IPS-NIHi11 (cell line): ENCODE results near the gene CCDC88C.

ENCODE experiments used
- DNase-seq: peaks from one replicate; pipeline ENCODE4 v3.0.0; 2012; ENCODE audit warnings: mixed read lengths, low spot score

The CCDC88C gene

DNA sequence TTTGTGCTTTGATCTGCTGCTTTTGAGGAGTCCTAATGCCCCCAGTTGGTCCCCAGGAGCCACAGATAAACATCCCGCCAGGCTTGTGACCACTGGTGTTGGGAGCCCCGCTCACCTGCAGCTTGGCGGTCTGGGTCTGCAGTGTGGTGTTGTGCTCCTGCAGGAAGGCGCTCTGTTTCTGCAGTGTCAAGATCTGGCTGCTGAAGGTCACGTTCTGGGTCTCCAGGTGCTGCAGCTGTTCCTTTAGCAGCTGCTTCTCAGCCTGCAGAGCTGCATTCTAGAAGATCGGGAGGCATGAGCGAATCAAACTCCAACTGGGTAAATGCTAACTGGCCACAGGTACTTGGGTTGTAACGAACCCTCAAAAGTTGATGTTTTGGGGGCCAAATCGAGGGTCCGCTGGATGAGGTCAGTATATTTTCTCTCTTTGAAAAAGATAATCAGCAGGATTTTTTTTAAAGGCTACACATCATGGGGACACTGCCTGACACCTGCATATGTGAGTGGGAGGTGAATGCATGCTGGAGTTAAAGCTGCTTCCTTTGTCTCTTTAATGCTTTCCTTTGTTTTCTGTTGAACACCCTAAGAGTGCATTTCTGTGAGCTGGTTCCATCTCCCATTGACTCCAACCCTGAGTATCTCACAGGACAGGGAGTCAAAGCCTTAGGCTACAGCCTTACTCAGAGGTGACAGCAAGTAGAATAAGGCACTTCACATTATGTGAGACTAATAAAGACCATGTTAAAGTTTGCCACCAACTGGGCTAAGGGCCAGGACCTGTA, 111.8 kb downstream of the CCDC88C start:
- peak; percentile 42 for DNase-seq

DNA sequence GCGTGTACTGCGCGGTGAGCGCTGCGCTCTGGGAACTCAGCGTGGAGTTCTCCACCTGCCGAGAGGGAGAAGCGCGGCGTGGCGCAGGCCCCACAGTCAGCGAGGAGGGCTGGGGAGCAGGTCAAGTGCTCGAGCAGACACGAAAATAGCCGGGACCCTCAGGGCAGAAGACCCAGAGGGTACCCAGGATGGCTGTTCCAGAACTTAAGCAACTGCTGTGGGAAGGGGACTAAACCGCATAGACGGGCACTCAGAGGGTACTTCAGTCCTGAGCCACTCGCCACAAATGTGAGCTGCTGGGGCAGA, 113.7 kb downstream of the CCDC88C start:
- no peak for DNase-seq

DNA sequence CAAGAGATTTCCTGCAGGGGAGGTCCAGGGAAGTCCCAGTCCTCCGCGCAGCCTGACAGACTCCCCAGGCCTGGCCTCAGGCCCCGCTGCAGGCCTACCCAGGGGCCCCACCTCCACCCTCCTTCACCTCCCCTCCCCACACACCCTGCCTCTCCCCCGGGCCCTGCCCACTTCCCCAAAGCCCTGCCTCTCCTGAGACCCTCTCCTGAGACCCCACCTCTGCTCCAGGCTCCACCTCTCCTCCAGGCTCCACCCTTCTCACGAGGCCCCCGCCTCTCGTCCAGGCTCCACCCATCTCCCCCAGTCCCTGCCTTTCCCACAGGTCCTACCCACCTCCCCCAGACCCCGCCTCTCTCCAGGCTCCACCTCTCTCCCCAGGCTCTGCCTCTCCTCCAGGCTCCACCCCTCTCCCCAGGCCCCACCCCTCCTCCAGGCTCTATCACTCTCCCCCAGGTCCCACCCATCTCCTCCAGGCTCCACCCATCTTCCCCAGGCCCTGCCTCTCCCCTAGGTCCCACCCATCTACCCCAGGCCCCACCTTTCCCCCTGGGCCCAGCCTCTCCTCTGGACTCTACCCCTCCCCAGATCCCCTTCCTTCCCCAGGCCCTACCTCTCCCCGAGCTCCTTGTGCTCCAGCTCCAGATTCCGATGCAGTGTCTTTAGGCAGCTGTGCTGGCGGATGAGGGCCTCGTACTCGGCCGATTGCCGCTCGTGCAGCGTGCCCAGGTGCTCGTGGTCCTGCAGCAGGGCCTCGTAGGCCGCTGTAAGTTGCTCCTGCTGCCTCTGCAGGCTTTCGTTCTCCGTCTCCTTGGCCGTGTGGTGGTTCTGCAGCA, 114.3 kb downstream of the CCDC88C start:
- DNase-seq, result peak; percentile 96

DNA sequence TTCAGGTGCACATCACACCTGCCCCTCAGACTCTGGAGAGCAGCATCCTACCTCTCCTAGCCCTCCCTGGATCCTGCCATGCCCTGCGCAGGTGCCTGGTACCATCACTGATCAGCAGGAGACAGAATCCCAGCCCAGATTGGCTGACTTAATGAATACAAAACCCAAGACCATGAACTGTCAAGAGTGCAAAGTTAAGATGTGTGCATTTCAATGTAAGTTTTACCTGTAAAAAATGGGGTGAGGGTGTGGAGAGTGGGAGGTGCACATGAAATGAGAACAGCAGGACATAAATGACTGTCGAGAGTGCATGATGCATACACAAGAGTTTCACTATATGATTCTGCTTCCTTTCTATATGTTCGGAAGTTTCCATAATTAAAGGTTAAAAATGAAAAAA, 115.2 kb downstream of the CCDC88C start:
- DNase-seq, result no peak

DNA sequence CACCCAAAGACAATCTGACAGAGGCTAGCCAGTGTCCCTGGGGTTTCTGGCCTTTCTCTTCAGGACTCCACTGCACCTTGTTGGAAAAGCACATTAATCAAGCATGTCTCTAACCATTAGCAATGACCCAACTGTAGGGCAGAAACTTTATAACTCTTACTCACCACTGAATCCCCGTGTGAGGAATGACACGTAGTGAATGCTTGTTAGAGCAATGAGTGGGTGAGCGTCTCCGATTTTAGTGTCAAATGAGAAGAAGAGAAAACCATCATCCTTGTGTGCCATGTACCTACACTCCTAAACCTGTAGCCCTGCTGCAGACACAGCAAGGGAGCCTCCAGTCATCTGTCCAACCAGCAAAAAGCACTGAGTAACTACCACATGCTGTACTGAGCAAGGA, 116.7 kb downstream of the CCDC88C start:
- DNase-seq, result no peak

DNA sequence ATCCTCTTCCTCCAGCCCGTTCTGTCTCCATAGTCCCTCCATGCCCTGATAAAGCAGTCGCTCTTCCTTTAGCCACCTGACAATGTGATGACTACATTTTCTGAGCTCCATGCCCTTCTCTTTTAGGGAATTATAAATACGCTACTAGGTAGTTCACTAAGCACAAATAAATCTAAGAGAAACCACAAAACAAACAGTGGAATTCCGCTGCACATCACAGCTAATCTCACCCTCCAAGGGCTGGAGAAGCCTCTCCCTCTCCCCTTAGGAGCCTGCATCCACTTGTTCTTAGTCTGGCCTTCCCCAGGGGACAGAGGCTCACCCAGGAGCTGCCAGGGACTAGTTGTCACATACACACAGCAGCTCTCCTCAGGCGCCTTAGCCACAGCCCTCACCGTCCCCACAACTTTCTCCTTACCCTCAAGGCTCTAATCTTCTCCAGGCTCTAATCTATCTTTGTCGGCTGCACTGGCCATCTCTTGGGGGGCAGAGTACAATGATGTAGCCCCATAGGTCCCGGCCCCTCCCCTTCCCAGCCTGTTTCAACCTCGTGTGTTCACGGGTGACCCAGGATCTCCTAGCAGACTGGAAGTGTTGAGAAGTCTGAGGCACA, 117.2 kb downstream of the CCDC88C start:
- no peak for DNase-seq

DNA sequence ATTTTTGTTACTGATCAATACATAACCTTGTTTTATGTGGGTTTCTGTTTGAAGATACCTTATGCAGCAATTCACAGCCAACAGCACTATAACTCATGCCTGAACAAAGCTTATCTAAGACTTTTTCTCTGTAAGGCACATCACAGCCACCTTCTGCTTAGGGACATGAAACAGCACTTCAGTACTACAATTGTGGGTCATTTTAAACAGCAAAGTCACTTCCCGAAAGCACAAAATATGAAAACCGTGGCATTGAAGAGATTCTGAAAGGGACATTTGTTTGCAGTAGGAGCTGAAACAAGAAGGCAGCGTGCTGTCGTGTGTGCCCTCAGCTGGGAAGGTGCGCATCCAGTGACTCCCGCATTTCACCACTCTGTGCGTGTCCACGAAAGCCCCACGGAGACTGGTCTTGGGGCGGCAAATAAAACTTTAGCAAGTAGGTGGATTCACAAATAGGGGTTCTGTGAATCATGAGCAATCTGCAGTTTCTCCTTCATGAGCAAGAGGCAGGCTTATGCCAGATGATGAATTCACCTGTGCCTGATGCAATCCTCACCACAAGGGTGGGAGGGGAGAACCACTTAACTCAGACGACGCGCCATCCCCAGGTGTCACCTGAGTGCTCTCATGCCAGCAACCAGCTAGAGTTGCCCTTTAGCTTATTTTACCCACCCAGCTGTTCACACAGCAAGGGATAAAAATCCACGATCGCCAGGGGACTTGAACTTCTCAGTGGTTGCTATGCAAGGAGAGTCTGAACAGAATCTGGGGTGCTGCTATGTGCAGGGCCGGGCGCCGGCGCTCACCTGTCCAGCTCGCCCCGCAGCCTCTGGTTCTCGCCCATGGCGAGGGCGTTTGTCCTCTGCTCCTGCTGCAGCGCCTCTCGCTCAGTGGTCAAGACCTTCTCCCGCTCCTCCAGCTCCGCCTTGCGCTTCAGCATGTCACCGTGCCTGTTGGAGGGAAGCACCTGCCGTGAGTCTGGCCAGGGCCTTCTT, 118.2 kb downstream of the CCDC88C start:
- DNase-seq, result no peak

DNA sequence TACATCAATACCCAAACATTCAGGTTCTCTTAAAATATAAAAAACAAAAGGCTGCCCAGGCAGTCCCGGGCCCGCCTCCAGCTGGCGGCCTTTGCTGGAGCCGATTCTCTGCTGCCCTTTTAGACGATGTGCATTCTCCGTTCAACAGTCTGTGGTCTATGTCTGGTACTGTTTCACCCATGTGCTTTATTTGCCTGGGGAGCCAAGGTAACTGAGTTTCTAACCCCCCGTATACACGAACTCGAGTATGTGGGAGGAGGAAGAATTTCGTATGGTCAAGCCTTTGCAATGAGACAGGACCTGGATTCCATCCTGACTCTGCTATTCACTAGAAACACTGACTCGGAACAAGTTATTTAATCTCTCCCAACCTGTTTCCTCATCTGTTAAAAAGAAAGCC, 119.0 kb downstream of the CCDC88C start:
- DNase-seq, result no peak

DNA sequence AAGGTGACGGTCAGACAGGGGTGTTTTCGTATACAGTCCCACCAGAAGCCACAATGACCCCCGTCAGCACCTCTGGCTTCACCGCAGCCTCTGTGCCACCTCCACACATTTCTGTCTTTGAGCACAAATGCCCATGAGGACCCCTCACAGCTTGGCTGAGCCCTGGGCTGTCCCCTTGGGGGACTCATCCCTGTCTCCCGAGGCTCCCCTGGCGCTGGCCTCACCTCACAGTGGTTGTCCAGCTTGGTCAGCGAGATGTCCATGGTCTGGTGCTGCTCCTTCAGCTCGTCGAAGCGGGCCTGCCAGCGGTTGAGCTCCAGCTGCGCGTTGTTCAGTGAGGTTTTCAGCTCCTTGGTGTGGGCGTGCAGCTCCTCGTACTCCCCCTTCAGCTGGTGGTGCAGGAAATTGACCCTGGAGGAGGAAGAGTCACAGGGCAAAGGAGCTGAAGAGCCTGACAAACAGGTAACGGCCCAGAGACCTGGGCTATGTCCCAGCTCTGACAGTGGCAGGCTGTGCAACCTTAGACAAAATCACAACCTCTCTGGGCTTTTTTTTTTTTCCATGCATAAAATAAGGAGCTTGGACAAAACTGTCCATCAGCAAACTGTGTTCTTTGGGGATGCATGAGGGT, 120.4 kb downstream of the CCDC88C start:
- DNase-seq, result no peak

DNA sequence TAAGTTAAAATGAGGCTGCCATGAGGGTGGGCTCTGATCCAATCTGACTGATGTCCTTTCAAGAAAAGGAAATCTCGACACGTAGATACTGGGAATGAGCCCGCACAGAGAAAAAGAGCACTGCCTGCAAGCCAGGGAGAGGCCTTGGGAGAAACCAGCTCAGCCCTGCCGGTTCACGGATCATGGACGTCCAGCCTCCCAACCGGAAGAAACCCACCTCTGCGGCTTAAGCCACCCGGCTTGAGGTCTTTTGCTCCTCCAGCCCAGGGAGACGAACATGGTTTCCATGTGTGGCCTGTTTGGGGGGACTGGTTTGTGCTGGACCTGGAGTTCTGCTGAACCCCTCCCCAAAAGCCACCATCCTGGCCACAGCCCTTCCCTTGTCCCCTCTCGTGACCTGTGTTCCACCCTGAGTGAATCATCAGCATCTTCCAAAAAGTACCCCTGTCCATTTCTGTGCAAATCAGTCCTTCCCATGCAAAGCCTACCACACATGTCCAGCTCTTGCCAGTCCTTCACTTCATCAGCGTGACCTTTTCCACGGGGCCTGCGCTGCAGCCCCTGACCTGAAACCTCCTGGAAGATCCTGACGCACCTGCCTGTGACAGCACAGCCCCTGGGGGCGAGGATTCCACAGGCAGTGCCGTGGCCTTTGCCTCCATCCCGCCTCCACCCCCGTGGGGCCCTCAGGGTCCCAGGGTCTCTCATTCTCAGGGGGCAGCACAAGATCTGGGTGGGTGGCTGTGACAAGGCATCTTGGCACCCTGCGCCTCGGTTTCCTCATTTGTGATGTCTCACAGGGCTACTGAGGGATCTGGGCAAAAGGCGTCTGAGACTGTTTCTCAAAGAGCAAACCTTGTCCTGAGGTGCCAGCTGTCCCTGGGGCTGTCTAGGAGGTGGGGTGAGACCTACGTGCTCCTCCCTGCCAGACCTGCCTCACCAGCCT, 121.5 kb downstream of the CCDC88C start:
- DNase-seq, result no peak

DNA sequence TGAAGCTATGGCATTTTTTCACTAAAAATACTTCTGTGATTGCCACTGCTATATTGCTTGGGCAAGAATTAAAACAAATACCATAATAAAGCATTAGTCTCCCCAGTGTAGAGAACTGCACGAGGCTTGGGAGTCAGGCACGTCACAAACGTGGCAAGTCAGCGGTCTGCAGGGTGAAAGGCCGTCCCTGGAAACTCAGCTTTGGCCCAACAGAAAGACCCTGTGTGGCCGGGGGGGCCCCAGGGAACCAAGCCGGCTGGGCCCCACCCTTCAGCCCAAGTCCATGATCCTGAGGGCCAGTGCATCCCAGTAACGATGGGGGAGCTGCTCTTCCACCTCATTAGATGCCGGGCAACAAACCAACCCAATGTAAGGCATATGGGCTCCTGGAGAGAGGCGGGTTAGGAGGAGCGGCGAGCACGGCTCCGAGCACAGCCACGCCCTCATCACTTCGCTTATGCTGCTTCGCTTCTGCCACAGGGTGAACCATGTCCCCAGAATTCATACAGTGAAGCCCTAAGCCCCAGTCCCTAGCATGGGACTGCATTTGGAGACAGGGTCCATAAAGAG, 122.3 kb downstream of the CCDC88C start:
- no peak for DNase-seq

DNA sequence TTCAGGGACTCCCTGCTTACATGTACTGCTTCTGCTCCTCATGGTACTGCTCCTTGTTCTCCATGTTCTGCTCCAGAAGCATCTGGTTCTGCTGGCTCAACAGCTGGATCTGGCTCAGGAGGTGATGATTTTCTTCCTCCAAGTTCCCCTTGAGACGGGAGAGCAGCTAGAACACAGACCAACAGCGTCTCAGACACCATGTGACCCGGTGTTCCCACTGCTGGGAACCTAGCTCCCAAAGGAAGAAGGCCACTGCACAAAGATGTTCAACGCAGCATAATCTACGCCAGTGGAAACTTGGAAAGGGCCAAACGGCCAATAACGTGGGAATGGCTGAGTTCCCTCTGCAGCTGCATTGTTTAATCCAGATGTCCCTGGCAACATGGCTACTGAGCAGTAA, 123.5 kb downstream of the CCDC88C start:
- no peak for DNase-seq

DNA sequence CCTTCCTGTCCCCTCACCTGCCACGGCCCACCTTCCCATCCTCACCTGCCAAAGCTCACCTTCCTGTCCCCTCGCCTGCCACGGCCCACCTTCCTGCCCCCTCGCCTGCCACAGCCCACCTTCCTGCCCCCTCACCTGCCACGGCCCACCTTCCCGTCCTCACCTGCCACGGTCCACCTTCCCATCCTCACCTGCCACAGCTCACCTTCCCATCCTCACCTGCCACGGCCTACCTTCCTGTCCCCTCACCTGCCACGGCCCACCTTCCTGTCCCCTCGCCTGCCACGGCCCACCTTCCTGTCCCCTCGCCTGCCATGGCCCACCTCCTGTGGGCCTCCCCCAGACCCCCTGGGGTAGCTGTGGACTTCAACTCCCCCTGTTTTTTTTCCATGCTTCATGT, 124.3 kb downstream of the CCDC88C start:
- DNase-seq, result no peak

DNA sequence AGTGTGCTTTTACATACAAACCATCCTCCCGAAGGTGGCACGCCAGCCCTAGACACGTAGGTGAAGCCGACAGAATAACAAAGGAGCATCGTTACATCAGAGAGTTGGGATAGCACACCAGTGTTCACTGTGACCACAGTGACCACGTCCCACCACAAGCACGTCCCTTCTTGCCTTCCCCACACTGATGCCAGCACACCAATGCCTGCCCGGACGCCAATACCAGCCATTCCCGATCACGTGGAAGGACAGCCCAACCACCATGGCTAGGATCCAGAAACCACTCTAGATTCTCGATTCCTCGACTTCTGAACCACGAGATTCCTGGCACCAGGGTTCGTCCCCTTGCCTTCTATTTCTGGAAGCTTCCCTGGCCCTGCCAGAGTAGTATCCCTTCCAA, 125.1 kb downstream of the CCDC88C start:
- no peak for DNase-seq

DNA sequence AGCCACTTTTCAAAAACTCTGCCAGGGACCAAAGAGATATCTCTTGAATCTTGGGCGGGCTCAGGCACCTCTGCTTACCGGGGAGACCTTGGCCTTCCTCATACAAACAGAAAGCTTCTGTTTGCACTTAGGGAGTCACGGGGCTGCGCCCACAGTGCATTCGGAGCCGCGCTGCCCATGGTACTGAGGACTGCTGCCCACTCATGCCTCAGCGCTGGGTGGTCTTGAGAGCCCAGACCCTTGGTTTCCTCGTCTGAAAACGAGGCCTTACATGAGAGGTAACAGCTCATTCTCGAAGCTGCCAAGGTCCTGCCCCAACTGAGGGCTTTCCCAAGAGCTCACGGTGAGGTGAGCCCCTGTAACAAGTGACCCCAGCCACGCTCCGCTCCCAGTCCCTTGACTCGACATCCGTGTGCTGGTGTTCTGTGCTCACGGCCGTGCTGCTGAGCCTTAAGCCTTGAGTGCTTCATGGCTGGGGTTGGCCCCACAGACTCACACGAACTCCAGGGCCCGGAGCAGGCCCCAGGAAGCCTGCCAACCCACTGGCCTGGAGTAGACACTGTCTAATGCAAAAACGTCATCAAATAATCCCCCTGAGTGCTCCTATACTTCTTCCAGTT, 125.7 kb downstream of the CCDC88C start:
- no peak for DNase-seq

DNA sequence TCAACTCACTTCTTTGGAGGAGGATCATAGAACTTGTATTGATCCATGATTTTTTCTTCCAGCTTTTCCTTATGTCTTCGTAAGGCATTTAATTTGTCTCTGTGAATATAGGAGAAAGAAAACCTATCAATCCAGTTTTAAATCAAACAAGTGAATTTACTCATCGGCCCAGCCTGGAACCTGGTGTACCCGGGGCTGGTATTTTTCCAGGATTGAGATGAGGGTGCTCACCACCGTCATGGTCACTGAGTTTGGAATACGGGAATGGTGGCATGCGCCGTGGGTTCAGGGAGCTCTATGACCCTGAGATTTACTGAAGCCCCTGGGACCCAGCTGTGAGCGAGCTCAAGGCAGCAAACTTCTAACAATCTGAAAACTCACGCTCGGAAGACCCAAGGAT, 126.6 kb downstream of the CCDC88C start:
- DNase-seq, result no peak

DNA sequence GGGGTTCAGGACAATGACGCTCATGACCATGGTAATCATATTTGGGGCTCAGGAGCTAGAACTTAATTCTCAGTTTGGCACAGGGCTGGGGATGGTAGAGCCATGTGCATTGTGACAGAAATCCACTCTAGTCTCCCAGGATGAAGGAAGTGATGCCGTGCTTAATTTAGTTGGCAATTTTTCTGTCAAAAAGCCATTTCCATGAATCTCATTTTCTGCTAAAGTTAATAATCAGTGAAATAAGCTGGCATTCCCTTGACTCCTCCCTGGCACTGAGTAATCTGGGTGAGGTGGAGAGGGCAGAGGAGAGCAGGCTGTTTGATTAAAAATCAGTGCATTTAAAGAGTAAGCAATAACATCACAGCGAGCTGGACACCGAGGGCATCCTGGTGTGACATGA, 128.2 kb downstream of the CCDC88C start:
- DNase-seq, result no peak

DNA sequence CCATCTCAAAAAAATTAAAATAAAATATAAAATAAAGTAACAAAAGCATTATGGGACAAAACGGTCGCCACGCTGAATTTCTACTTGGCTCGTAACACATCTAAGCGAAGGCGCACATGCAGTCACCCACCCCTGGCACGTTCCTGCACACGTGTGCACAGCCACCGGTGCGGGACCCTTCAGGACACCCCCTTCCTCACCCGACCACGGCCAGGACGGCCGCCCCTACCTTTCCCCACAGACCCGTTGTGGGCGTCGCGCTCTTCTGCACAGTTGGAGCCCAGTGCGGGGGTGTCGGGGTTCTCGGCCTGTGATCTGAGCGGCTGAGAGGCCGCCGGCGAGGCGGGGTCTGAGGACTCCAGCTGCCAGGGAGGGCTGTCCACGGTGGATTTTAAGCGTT, 128.7 kb downstream of the CCDC88C start:
- no peak for DNase-seq

DNA sequence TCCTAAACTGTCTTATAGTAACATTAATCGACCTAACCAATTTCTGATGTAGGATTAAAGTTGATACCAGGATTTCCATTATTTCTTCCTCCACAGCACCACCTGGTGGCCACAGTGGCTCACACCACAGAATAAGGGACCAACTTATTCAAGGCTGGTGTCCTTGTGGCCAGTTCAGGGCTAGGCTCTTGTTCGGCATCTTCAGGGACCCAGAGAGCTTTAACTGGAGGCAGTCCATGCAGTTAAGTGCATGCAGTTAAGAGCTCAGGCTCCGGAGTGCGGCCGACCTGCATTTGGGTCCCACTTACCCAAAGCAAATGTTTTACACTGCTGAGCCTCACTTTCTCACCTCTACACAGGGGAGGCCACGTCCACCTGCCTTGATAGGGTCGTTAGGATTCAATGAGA, 131.1 kb downstream of the CCDC88C start:
- DNase-seq, result peak; percentile 90
